Mesendoderm (in vitro differentiated cells): ENCODE results near the gene MED27.

Source experiments
- DNase-seq: peaks from one replicate; pipeline ENCODE4 v3.0.0; 2013
- H2AK5ac ChIP-seq: 2 replicates; pipeline ENCODE4 v1.6.1; 2013; ENCODE audit warnings: low read length, inconsistent platforms
- H2BK120ac ChIP-seq: 2 replicates; pipeline ENCODE4 v1.6.1; 2013; ENCODE audit warnings: low read depth, mild to moderate bottlenecking, low read length, moderate library complexity, mixed read lengths
- H2BK15ac ChIP-seq: replicated peaks from 2 replicates; pipeline ENCODE4 v1.6.1; 2013; ENCODE audit warnings: low read depth, mild to moderate bottlenecking, moderate library complexity
- H2BK5ac ChIP-seq: 2 replicates; pipeline ENCODE4 v1.6.1; 2013; ENCODE audit warnings: low read length, inconsistent platforms
- H3K18ac ChIP-seq: 2 replicates; pipeline ENCODE4 v1.6.1; 2013; ENCODE audit warnings: mild to moderate bottlenecking, low read length, mixed read lengths
- H3K23ac ChIP-seq: one replicate; pipeline ENCODE4 v1.6.1; 2013; ENCODE audit warnings: low read length
- H3K27ac ChIP-seq: 2 replicates; pipeline ENCODE4 v1.5.1; 2013; ENCODE audit warnings: low read depth, mild to moderate bottlenecking, inconsistent platforms, low read length, moderate library complexity
- H3K27me3 ChIP-seq: 2 replicates; pipeline ENCODE4 v1.6.1; 2013; ENCODE audit warnings: low read length, control low read depth, mild to moderate bottlenecking, inconsistent platforms; ENCODE audit not compliant: insufficient read depth, poor library complexity
- H3K36me3 ChIP-seq: 2 replicates; pipeline ENCODE4 v1.6.1; 2013; ENCODE audit warnings: low read length, inconsistent platforms; ENCODE audit not compliant: control insufficient read depth, insufficient read depth
- H3K4ac ChIP-seq: one replicate; pipeline ENCODE4 v1.6.1; 2013; ENCODE audit warnings: low read depth, mild to moderate bottlenecking, low read length, moderate library complexity
- H3K4me1 ChIP-seq: 2 replicates; pipeline ENCODE4 v1.6.1; 2013; ENCODE audit warnings: low read depth, low read length, inconsistent platforms; ENCODE audit not compliant: control insufficient read depth
- H3K4me2 ChIP-seq: 2 replicates; pipeline ENCODE4 v1.6.1; 2013; ENCODE audit warnings: low read length
- H3K4me3 ChIP-seq: 2 replicates; pipeline ENCODE4 v1.5.1; 2013; ENCODE audit warnings: mild to moderate bottlenecking, low read length
- H3K56ac ChIP-seq: one replicate; pipeline ENCODE4 v1.6.1; 2013; ENCODE audit warnings: low read length
- H3K79me1 ChIP-seq: 2 replicates; pipeline ENCODE4 v1.6.1; 2013; ENCODE audit warnings: low read length, inconsistent platforms
- H3K79me2 ChIP-seq: 2 replicates; pipeline ENCODE4 v1.6.1; 2013; ENCODE audit warnings: mild to moderate bottlenecking, low read length; ENCODE audit not compliant: control insufficient read depth, insufficient read depth
- H3K9ac ChIP-seq: 2 replicates; pipeline ENCODE4 v1.6.1; 2013; ENCODE audit warnings: low read length, inconsistent platforms
- H4K5ac ChIP-seq: one replicate; pipeline ENCODE4 v1.6.1; 2013; ENCODE audit warnings: low read length
- H4K8ac ChIP-seq: one replicate; pipeline ENCODE4 v1.6.1; 2013; ENCODE audit warnings: low read depth, mild to moderate bottlenecking, control low read depth, low read length, moderate library complexity
- WGBS: extraction: QIAGEN DNeasy Blood & Tissue Kit; methylation state at CpG from one replicate; pipeline ENCODE4 v1.1.7; 2013; ENCODE audit warnings: low lambda C conversion rate, missing lambda C conversion rate; ENCODE audit not compliant: insufficient coverage; ENCODE audit errors: extremely low coverage; 5-methylcytosine and 5-hydroxymethylcytosine counted together

Gene MED27

GRCh38 chr9:131864531-131864930, 215.1 kb downstream of the MED27 start:
- no peak overlapping the region for H2BK15ac ChIP-seq
- WGBS: no CpG with 5 or more reads among the region's 14 CpGs
- no peaks in the 10 kb centered on the region for H3K36me3 ChIP-seq
- H2BK5ac ChIP-seq: no peak overlapping the region
- H3K79me1 ChIP-seq: no peaks in the 10 kb centered on the region
- no peak overlapping the region for H3K4ac ChIP-seq
- no peak overlapping the region for H3K9ac ChIP-seq
- DNase-seq: no peak
- no peak overlapping the region for H3K23ac ChIP-seq
- H3K27me3 ChIP-seq: no peaks in the 10 kb centered on the region
- H3K4me1 ChIP-seq: peaks cover 3% of the 10 kb centered on the region
- no peak overlapping the region for H3K4me3 ChIP-seq
- no peak overlapping the region for H2BK120ac ChIP-seq
- H3K4me2 ChIP-seq: no peak overlapping the region
- no peak overlapping the region for H4K8ac ChIP-seq
- no peaks in the 10 kb centered on the region for H3K79me2 ChIP-seq
- H4K5ac ChIP-seq: no peak overlapping the region
- no peak overlapping the region for H3K18ac ChIP-seq
- no peak overlapping the region for H3K56ac ChIP-seq
- H2AK5ac ChIP-seq: no peak overlapping the region
- no peak overlapping the region for H3K27ac ChIP-seq

- no peak overlapping the region for H2AK5ac ChIP-seq
- H3K4me2 ChIP-seq: no peak overlapping the region
- H2BK15ac ChIP-seq: no peak overlapping the region
- H4K8ac ChIP-seq: no peak overlapping the region
- H3K9ac ChIP-seq: no peak overlapping the region
- H3K36me3 ChIP-seq: no peaks in the 10 kb centered on the region
- H3K18ac ChIP-seq: no peak overlapping the region
- no peaks in the 10 kb centered on the region for H3K27me3 ChIP-seq
- no peak overlapping the region for H2BK120ac ChIP-seq
- H2BK5ac ChIP-seq: no peak overlapping the region
- H3K27ac ChIP-seq: no peak overlapping the region
- no peak overlapping the region for H3K56ac ChIP-seq
- no peaks in the 10 kb centered on the region for H3K79me2 ChIP-seq
- DNase-seq: no peak
- H3K4ac ChIP-seq: no peak overlapping the region
- H4K5ac ChIP-seq: no peak overlapping the region
- no peaks in the 10 kb centered on the region for H3K79me1 ChIP-seq
- no peak overlapping the region for H3K23ac ChIP-seq
- no peak overlapping the region for H3K4me3 ChIP-seq
- WGBS: no CpG with 5 or more reads among the region's 16 CpGs
- H3K4me1 ChIP-seq: no peaks in the 10 kb centered on the region
Observed at GRCh38 chr9:131863306-131863896, 216.3 kb downstream of the MED27 start.

- H4K5ac ChIP-seq: no peak overlapping the region
- H3K27me3 ChIP-seq: no peaks in the 10 kb centered on the region
- H4K8ac ChIP-seq: no peak overlapping the region
- H3K36me3 ChIP-seq: no peaks in the 10 kb centered on the region
- no peak overlapping the region for H3K4me3 ChIP-seq
- H3K79me2 ChIP-seq: no peaks in the 10 kb centered on the region
- H3K56ac ChIP-seq: no peak overlapping the region
- H2BK5ac ChIP-seq: no peak overlapping the region
- no peak overlapping the region for H3K4ac ChIP-seq
- no peaks in the 10 kb centered on the region for H3K79me1 ChIP-seq
- H2BK120ac ChIP-seq: no peak overlapping the region
- H2BK15ac ChIP-seq: no peak overlapping the region
- no peak for DNase-seq
- no CpG with 5 or more reads among the region's 18 CpGs for WGBS
- no peak overlapping the region for H3K4me2 ChIP-seq
- H3K4me1 ChIP-seq: no peaks in the 10 kb centered on the region
- no peak overlapping the region for H3K27ac ChIP-seq
- no peak overlapping the region for H3K23ac ChIP-seq
- H3K9ac ChIP-seq: no peak overlapping the region
- no peak overlapping the region for H3K18ac ChIP-seq
- no peak overlapping the region for H2AK5ac ChIP-seq
Observed at GRCh38 chr9:131862261-131862660, 217.4 kb downstream of the MED27 start.

- Histone ChIP-seq H3K79me1 (no peaks in the 10 kb centered on the region), H3K79me2 (no peaks in the 10 kb centered on the region), H2AK5ac (no peak overlapping the region), H3K27me3 (no peaks in the 10 kb centered on the region), H3K18ac (no peak overlapping the region), H3K36me3 (no peaks in the 10 kb centered on the region), H3K4ac (no peak overlapping the region), H3K9ac (no peak overlapping the region), H4K5ac (no peak overlapping the region), H3K27ac (no peak overlapping the region), H3K23ac (no peak overlapping the region), H3K56ac (no peak overlapping the region), H2BK15ac (no peak overlapping the region), H3K4me2 (no peak overlapping the region), H3K4me3 (no peak overlapping the region), H3K4me1 (no peaks in the 10 kb centered on the region), H2BK120ac (no peak overlapping the region), H4K8ac (no peak overlapping the region), H2BK5ac (no peak overlapping the region)
- WGBS: no CpG with 5 or more reads among the region's 13 CpGs
- DNase-seq: no peak
Observed at GRCh38 chr9:131860430-131860829, 219.2 kb downstream of the MED27 start.

GRCh38 chr9:131858147-131858546, 221.5 kb downstream of the MED27 start:
- H3K27me3 ChIP-seq: no peaks in the 10 kb centered on the region
- no peaks in the 10 kb centered on the region for H3K36me3 ChIP-seq
- no peak overlapping the region for H4K5ac ChIP-seq
- H2AK5ac ChIP-seq: no peak overlapping the region
- no peak overlapping the region for H3K9ac ChIP-seq
- H2BK5ac ChIP-seq: no peak overlapping the region
- H3K56ac ChIP-seq: no peak overlapping the region
- H3K27ac ChIP-seq: no peak overlapping the region
- no peak overlapping the region for H3K4me3 ChIP-seq
- no peak overlapping the region for H2BK120ac ChIP-seq
- no CpG with 5 or more reads among the region's 12 CpGs for WGBS
- peaks cover 2% of the 10 kb centered on the region for H3K4me1 ChIP-seq
- no peak overlapping the region for H3K18ac ChIP-seq
- H3K23ac ChIP-seq: no peak overlapping the region
- no peak overlapping the region for H4K8ac ChIP-seq
- no peaks in the 10 kb centered on the region for H3K79me1 ChIP-seq
- no peak overlapping the region for H3K4me2 ChIP-seq
- H3K79me2 ChIP-seq: no peaks in the 10 kb centered on the region
- no peak overlapping the region for H3K4ac ChIP-seq
- H2BK15ac ChIP-seq: no peak overlapping the region
- no peak for DNase-seq

GRCh38 chr9:131856105-131856504, 223.6 kb downstream of the MED27 start:
- no peak overlapping the region for H2AK5ac ChIP-seq
- H3K27me3 ChIP-seq: no peaks in the 10 kb centered on the region
- no peak overlapping the region for H3K4me3 ChIP-seq
- H3K36me3 ChIP-seq: no peaks in the 10 kb centered on the region
- H3K4ac ChIP-seq: no peak overlapping the region
- no peak overlapping the region for H2BK120ac ChIP-seq
- H3K56ac ChIP-seq: no peak overlapping the region
- peak; percentile 80 for DNase-seq
- no peaks in the 10 kb centered on the region for H3K79me1 ChIP-seq
- no peak overlapping the region for H3K4me2 ChIP-seq
- no peak overlapping the region for H4K8ac ChIP-seq
- H3K9ac ChIP-seq: no peak overlapping the region
- H2BK5ac ChIP-seq: no peak overlapping the region
- no peak overlapping the region for H3K27ac ChIP-seq
- no peak overlapping the region for H4K5ac ChIP-seq
- no peak overlapping the region for H3K18ac ChIP-seq
- H3K23ac ChIP-seq: no peak overlapping the region
- peaks cover 2% of the 10 kb centered on the region for H3K4me1 ChIP-seq
- H3K79me2 ChIP-seq: no peaks in the 10 kb centered on the region
- no peak overlapping the region for H2BK15ac ChIP-seq
- WGBS: no CpG with 5 or more reads among the region's 21 CpGs
